Mammary epithelial cell (primary cell): Measurements from ENCODE around the gene TTLL11.

Experiments used
- EZH2 ChIP-seq: IDR thresholded peaks from 2 replicates; pipeline ENCODE4 v1.6.1; 2012; ENCODE audit warnings: low read length, inconsistent platforms, borderline replicate concordance
- TF ChIP-seq, protein P1 (sequence below), 2 donors: IDR thresholded peaks in 1 of 2; conservative IDR thresholded peaks in 1 of 2; 2 replicates each; pipeline ENCODE4 v1.5.1; 2011 to 2012; ENCODE audit warnings: inconsistent platforms in 2 of 2, low read length in 2 of 2, mild to moderate bottlenecking in 2 of 2, control low read depth in 1 of 2, low read depth in 1 of 2; ENCODE audit not compliant: insufficient read depth in 1 of 2; ENCODE audit errors: extremely low read depth in 1 of 2

DNA sequence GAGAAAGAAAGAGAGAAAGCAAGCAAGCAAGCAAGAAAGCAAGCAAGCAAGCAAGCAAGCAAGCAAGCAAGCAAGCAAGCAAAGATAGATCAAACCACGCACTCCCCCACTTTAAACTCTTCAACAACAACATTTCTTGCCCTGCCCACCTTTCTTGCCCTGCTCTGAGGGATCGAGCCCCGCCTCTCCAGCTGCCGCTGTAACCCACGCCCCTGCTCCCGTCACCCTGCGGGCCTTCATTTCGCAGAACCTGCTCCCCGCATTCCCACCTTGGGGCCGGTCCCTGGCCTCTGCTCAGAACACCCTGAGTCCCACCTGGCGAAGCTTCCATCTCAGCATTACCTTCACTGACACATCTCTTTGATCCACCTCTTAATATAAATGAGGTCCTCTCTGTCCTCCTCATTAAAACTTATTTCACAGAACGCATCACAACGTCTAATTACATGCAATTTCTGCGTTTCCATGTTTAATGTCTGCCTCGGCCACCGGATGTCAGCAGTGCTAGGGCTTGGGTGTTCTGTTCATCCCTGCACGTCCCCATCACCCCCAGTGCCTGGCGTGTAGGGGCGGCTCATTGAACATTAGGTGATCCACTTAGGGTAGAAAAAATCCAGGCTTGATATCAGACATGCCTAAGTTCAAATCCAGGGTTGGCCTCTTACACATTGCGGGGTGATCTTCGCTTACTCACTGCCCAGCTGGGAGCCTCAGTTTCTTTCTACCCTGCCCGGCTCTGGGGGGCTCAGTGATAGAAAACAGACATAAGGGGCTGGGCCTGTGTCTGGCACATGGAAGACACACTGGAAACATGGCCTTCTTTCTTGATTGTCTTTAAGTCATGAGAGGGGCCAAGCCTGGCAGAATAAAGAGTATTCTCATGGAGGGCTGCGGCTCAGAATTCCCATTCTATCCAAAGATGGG is 254.1 kb downstream of the TTLL11 start:
- TF ChIP-seq, protein P1, sequence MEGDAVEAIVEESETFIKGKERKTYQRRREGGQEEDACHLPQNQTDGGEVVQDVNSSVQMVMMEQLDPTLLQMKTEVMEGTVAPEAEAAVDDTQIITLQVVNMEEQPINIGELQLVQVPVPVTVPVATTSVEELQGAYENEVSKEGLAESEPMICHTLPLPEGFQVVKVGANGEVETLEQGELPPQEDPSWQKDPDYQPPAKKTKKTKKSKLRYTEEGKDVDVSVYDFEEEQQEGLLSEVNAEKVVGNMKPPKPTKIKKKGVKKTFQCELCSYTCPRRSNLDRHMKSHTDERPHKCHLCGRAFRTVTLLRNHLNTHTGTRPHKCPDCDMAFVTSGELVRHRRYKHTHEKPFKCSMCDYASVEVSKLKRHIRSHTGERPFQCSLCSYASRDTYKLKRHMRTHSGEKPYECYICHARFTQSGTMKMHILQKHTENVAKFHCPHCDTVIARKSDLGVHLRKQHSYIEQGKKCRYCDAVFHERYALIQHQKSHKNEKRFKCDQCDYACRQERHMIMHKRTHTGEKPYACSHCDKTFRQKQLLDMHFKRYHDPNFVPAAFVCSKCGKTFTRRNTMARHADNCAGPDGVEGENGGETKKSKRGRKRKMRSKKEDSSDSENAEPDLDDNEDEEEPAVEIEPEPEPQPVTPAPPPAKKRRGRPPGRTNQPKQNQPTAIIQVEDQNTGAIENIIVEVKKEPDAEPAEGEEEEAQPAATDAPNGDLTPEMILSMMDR (conservative IDR thresholded peaks at IDR 0.05 in 1 of 2, IDR thresholded peaks at IDR 0.05 in 1 of 2; ENCODE audit: extremely low read depth in 1 of 2, insufficient read depth in 1 of 2, low read depth in 1 of 2, low read length in 2 of 2), result no peak
- TF ChIP-seq EZH2, result no peak
